Neutrophil (primary cell): Measurements from ENCODE around the gene ZC3H12D.

ENCODE experiments used
- H3K27ac ChIP-seq: fragments of 200-600 bp; sonication (generic); 2 replicates; pipeline ENCODE4 v1.5.1; 2016; ENCODE audit warnings: mild to moderate bottlenecking, moderate library complexity
- H3K27me3 ChIP-seq: fragments of 200-600 bp; sonication (generic); 2 replicates; pipeline ENCODE4 v1.6.0; 2016; ENCODE audit warnings: mild to moderate bottlenecking
- H3K36me3 ChIP-seq: fragments of 200-600 bp; sonication (generic); 2 replicates; pipeline ENCODE4 v1.5.1; 2017
- H3K4me1 ChIP-seq, 2 experiments: fragments of 200-600 bp in 1 of 2; sonication (generic) in 1 of 2; 1 replicate in 1 of 2; 2 replicates in 1 of 2; pipeline versions ENCODE4 v1.5.1 to v1.6.1; 2013 to 2016; ENCODE audit warnings: low read depth in 1 of 2, low read length in 1 of 2, mild to moderate bottlenecking in 1 of 2, moderate library complexity in 1 of 2; ENCODE audit not compliant: control insufficient read depth in 1 of 2, insufficient read depth in 1 of 2
- H3K4me3 ChIP-seq, 2 experiments: fragments of 200-600 bp in 1 of 2; sonication (generic) in 1 of 2; 1 replicate in 1 of 2; 2 replicates in 1 of 2; pipeline ENCODE4 v1.5.1; 2013 to 2016; ENCODE audit warnings: low read depth in 1 of 2, low read length in 1 of 2, mild to moderate bottlenecking in 1 of 2, moderate library complexity in 1 of 2
- H3K9me3 ChIP-seq: fragments of 200-600 bp; sonication (generic); 2 replicates; pipeline ENCODE4 v1.5.1; 2016
- CTCF ChIP-seq: fragments of 200-600 bp; sonication (generic); IDR thresholded peaks from 2 replicates; pipeline ENCODE4 v1.5.1; 2016; ENCODE audit warnings: antibody characterized with exemption

Gene ZC3H12D

GRCh38 chr6:149428606-149429005 lies 56.2 kb downstream of the ZC3H12D start:
- H3K36me3 ChIP-seq, result no peaks in the 10 kb centered on the region
- no peak for TF ChIP-seq CTCF
- H3K4me1 ChIP-seq, result peaks cover 0 to 4% of the 10 kb centered on the region in 2 experiments
- H3K27me3 ChIP-seq, result no peaks in the 10 kb centered on the region
- H3K27ac ChIP-seq, result no peak overlapping the region
- no peaks in the 10 kb centered on the region for H3K9me3 ChIP-seq
- no peak overlapping the region for H3K4me3 ChIP-seq

- Histone ChIP-seq H3K27ac (no peak overlapping the region), H3K36me3 (no peaks in the 10 kb centered on the region), H3K4me1 (no peaks in the 10 kb centered on the region), H3K9me3 (no peaks in the 10 kb centered on the region), H3K27me3 (no peaks in the 10 kb centered on the region), H3K4me3 (no peak overlapping the region)
- no peak for TF ChIP-seq CTCF
Measured at GRCh38 chr6:149425754-149426153, 59.1 kb downstream of the ZC3H12D start.

DNA sequence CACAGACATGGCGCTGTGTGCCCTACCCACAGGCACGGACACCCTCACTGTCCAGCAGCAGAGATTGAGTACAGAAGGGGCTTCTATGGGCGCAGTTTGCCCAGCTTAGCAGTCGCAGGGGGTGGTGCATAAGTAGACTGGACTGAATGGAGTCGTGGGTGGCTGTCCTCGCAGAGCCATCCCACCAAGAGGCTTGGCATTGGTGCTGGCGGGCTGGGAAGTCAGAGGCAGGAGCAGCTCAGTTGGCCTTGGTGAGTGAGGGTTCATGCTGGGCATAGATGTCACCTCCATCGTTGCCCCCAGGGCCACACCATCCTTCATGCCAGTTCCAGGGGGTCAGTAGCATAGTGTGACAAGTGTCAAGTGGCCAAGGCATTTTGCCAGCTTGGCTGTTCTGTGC lies 59.6 kb downstream of the ZC3H12D start:
- no peaks in the 10 kb centered on the region for H3K9me3 ChIP-seq
- H3K4me1 ChIP-seq, result no peaks in the 10 kb centered on the region
- H3K4me3 ChIP-seq, result no peak overlapping the region
- H3K27me3 ChIP-seq, result no peaks in the 10 kb centered on the region
- H3K36me3 ChIP-seq, result no peaks in the 10 kb centered on the region
- no peak for TF ChIP-seq CTCF
- H3K27ac ChIP-seq, result no peak overlapping the region

- no peak for TF ChIP-seq CTCF
- H3K4me1 ChIP-seq, result no peaks in the 10 kb centered on the region
- H3K4me3 ChIP-seq, result no peak overlapping the region
- no peaks in the 10 kb centered on the region for H3K27me3 ChIP-seq
- no peaks in the 10 kb centered on the region for H3K9me3 ChIP-seq
- H3K36me3 ChIP-seq, result no peaks in the 10 kb centered on the region
- no peak overlapping the region for H3K27ac ChIP-seq
Measured at GRCh38 chr6:149423964-149424440, 60.8 kb downstream of the ZC3H12D start.

DNA sequence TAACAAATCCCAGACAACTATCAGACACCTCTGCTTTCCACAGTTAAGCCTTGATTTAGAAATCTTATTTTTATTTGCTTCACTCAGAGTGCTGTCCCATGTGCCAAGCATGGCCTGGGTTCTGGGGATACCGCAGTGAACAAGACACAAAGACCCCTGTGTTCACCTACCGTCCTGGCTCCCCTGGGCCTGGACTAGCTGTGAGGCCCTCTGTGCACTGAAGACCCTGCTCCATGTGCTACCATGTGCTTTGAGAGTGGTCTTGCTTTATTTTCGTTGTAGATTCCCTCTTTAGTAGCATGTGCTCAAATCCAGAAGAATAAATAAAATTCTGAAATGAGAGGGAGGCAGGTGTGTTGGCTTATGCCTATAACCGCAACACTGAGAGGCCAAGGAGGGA lies 62.2 kb downstream of the ZC3H12D start:
- Histone ChIP-seq H3K4me3 (no peak overlapping the region), H3K9me3 (no peaks in the 10 kb centered on the region), H3K36me3 (no peaks in the 10 kb centered on the region), H3K27me3 (no peaks in the 10 kb centered on the region), H3K4me1 (no peaks in the 10 kb centered on the region), H3K27ac (no peak overlapping the region)
- TF ChIP-seq CTCF, result no peak

GRCh38 chr6:149421132-149421531 lies 63.7 kb downstream of the ZC3H12D start:
- Histone ChIP-seq H3K27me3 (no peaks in the 10 kb centered on the region), H3K27ac (no peak overlapping the region), H3K9me3 (no peaks in the 10 kb centered on the region), H3K36me3 (no peaks in the 10 kb centered on the region), H3K4me1 (no peaks in the 10 kb centered on the region), H3K4me3 (no peak overlapping the region)
- TF ChIP-seq CTCF, result no peak
